ENCODE data around the gene TPSAB1.
"Not testable (repeated sequence)": the region's sequence is repeated elsewhere in the genome, so short reads cannot be mapped to it uniquely, and the experiment has no call there.

TPSAB1 gene

GRCh38 chr16:1196494-1196893 is 44.0 kb upstream of the TPSAB1 start:
- no peak overlapping the region for H3K4me3 ChIP-seq (ENCODE audit: low read depth, low read length)
- TF ChIP-seq, protein P1, sequence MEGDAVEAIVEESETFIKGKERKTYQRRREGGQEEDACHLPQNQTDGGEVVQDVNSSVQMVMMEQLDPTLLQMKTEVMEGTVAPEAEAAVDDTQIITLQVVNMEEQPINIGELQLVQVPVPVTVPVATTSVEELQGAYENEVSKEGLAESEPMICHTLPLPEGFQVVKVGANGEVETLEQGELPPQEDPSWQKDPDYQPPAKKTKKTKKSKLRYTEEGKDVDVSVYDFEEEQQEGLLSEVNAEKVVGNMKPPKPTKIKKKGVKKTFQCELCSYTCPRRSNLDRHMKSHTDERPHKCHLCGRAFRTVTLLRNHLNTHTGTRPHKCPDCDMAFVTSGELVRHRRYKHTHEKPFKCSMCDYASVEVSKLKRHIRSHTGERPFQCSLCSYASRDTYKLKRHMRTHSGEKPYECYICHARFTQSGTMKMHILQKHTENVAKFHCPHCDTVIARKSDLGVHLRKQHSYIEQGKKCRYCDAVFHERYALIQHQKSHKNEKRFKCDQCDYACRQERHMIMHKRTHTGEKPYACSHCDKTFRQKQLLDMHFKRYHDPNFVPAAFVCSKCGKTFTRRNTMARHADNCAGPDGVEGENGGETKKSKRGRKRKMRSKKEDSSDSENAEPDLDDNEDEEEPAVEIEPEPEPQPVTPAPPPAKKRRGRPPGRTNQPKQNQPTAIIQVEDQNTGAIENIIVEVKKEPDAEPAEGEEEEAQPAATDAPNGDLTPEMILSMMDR (IDR thresholded peaks at IDR 0.05; ENCODE audit: low read depth, low read length, missing control alignments) = no peak
- DNase-seq (ENCODE audit: low read depth) = no peak

DNA sequence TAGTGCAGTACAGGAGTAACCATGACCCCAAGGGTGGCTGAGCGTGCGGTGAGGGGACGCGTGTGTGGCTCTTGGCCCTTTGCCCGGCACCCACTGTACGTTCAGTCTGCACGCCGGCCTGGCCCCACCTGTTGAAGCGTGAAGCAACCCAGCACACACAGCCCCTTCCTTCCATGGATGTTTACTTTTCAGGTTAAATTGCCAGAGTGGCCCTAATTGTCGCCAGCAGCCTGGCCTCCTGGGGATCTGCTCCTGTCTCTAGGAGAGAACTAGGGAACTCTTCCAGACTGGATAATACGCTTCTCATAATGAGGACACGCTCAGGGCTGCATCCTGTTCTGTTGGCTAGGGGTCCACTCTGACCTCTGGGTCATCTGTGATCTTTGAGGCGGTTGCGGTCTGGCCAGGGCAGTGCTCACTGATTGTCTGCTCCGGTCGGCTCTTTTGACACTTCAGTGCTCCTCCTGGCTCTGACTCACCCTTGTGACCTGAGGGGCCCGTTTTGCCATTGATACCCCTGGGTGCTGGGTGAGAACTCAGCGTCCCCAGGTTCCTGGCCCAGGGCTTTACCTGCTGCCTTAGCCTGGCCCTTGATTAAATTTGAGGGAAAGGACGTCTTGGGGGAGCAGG is 43.2 kb upstream of the TPSAB1 start:
- TF ChIP-seq, protein P1 (IDR thresholded peaks at IDR 0.05; ENCODE audit: low read depth, low read length, missing control alignments) = no peak
- no peak for DNase-seq (ENCODE audit: low read depth)

GRCh38 chr16:1198194-1198593 is 42.3 kb upstream of the TPSAB1 start:
- H3K4me3 ChIP-seq (ENCODE audit: low read depth, low read length) = no peak overlapping the region
- TF ChIP-seq, protein P1 (IDR thresholded peaks at IDR 0.05; ENCODE audit: low read depth, low read length, missing control alignments) = no peak
- no peak for DNase-seq (ENCODE audit: low read depth)

More for the DNA sequence above, 43.2 kb upstream of the TPSAB1 start:
- no peak overlapping the region for H3K4me3 ChIP-seq (ENCODE audit: low read depth, low read length)

- not testable (repeated sequence) for DNase-seq (ENCODE audit: low read depth); H3K4me3 ChIP-seq (ENCODE audit: low read depth, low read length)
Measured at GRCh38 chr16:1198671-1199346, 41.7 kb upstream of the TPSAB1 start.

GRCh38 chr16:1199347-1200013 is 41.0 kb upstream of the TPSAB1 start:
- no peak for DNase-seq (ENCODE audit: low read depth)
- no peak overlapping the region for H3K4me3 ChIP-seq (ENCODE audit: low read depth, low read length)
- TF ChIP-seq, protein P1 (IDR thresholded peaks at IDR 0.05; ENCODE audit: low read depth, low read length, missing control alignments) = no peak

DNA sequence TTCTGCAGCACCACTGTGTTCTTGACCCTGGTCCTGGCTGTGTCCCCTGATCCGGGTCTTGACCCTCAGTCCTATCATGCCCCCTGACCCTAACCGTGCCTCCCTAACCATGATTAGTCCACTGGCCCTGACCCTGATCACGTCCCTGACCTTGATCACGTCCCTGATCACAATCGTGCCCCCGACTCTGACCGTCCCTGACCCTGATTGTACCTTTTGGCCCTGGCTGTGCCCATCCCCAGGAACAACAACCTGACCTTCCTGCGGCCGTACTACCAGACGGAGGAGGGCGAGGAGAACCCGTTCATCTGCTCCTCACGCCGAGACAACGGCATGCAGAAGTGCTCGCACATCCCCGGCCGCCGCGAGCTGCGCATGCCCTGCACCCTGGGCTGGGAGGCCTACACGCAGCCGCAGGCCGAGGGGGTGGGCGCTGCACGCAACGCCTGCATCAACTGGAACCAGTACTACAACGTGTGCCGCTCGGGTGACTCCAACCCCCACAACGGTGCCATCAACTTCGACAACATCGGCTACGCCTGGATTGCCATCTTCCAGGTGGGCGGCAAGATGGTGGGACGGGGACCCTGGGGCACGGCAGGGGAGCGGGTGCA is 40.4 kb upstream of the TPSAB1 start:
- DNase-seq (ENCODE audit: low read depth) = no peak
- TF ChIP-seq, protein P1 (IDR thresholded peaks at IDR 0.05; ENCODE audit: low read depth, low read length, missing control alignments) = no peak
- H3K4me3 ChIP-seq (ENCODE audit: low read depth, low read length) = no peak overlapping the region

DNA sequence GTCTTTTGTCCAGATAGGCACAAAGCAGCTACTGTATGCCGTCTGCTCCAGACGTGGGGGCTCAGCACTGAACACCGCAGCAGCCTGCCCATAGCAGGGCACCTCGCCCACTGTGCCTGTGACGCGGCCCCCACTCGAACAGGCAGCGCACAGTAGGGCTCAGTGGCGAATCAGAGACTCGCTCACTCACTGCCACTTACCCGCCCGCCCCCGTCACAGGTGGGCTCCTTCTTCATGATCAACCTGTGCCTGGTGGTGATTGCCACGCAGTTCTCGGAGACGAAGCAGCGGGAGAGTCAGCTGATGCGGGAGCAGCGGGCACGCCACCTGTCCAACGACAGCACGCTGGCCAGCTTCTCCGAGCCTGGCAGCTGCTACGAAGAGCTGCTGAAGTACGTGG is 39.1 kb upstream of the TPSAB1 start:
- no peak for DNase-seq (ENCODE audit: low read depth)
- no peak overlapping the region for H3K4me3 ChIP-seq (ENCODE audit: low read depth, low read length)
- TF ChIP-seq, protein P1 (IDR thresholded peaks at IDR 0.05; ENCODE audit: low read depth, low read length, missing control alignments) = no peak

All from GM12864 (cell line).